Neural cell (in vitro differentiated cells): ENCODE measurements around the gene PIK3AP1. TPM values are rescaled to one million over a fixed set of nuclear protein-coding genes. Genes with fewer than 3 reads are reported as not detected.

Source experiments
- H2AFZ ChIP-seq: fragments of 200-600, 300-800 bp; sonication (generic), shearing (Covaris generic); 2 replicates; pipeline ENCODE4 v1.6.0; 2014; ENCODE audit warnings: low read depth, mild to moderate bottlenecking, antibody characterized with exemption, low read length, moderate library complexity
- H3F3A ChIP-seq: fragments of 200-600 bp; shearing (Covaris generic); 2 replicates; pipeline ENCODE4 v1.6.1; 2016; ENCODE audit warnings: mild to moderate bottlenecking, moderate library complexity, mixed read lengths, antibody characterized with exemption, low read length; ENCODE audit not compliant: insufficient read depth, poor library complexity, severe bottlenecking
- H3K27ac ChIP-seq: fragments of 200-600, 300-800 bp; sonication (generic), shearing (Covaris generic); 2 replicates; pipeline ENCODE4 v1.5.1; 2014; ENCODE audit warnings: mild to moderate bottlenecking, low read length, moderate library complexity
- H3K27me3 ChIP-seq: fragments of 300-800, 200-600 bp; sonication (generic), shearing (Covaris generic); 2 replicates; pipeline ENCODE4 v1.6.0; 2014; ENCODE audit warnings: mild to moderate bottlenecking, low read depth, low read length, moderate library complexity; ENCODE audit not compliant: insufficient read depth
- H3K36me3 ChIP-seq: fragments of 300-800, 200-600 bp; sonication (generic), shearing (Covaris generic); 2 replicates; pipeline ENCODE4 v1.5.1; 2014; ENCODE audit warnings: mild to moderate bottlenecking, antibody characterized with exemption, low read length, moderate library complexity; ENCODE audit not compliant: insufficient read depth
- H3K4me2 ChIP-seq: fragments of 300-800, 200-600 bp; sonication (generic), shearing (Covaris generic); 2 replicates; pipeline ENCODE4 v1.6.0; 2014; ENCODE audit warnings: mild to moderate bottlenecking, low read length
- H3K4me3 ChIP-seq: fragments of 300-800, 200-600 bp; sonication (generic), shearing (Covaris generic); 2 replicates; pipeline ENCODE4 v1.5.1; 2014; ENCODE audit warnings: mild to moderate bottlenecking, low read length, moderate library complexity
- H3K79me2 ChIP-seq: fragments of 200-600 bp; shearing (Covaris generic); replicated peaks from 2 replicates; pipeline ENCODE4 v1.6.0; 2014; ENCODE audit warnings: mild to moderate bottlenecking, low read length, moderate library complexity; ENCODE audit not compliant: insufficient read depth
- H3K9ac ChIP-seq: fragments of 300-800, 200-600 bp; sonication (generic), shearing (Covaris generic); 2 replicates; pipeline ENCODE4 v1.6.1; 2016; ENCODE audit warnings: mild to moderate bottlenecking, low read length, mixed read lengths
- H3K9me2 ChIP-seq: fragments of 200-600 bp; shearing (Covaris generic); 2 replicates; pipeline ENCODE4 v1.6.1; 2016; ENCODE audit warnings: mild to moderate bottlenecking, low read length, mixed read lengths; ENCODE audit not compliant: insufficient read depth
- H3K9me3 ChIP-seq: fragments of 200-600, 300-800 bp; sonication (generic), shearing (Covaris generic); 2 replicates; pipeline ENCODE4 v1.6.1; 2016; ENCODE audit warnings: mild to moderate bottlenecking, mixed run types, low read length, moderate library complexity, mixed read lengths
- H4K20me1 ChIP-seq: fragments of 200-600 bp; shearing (Covaris generic); 2 replicates; pipeline ENCODE4 v1.6.1; 2016; ENCODE audit warnings: mild to moderate bottlenecking, mixed run types; ENCODE audit not compliant: insufficient read depth
- EP300 ChIP-seq: fragments of 450-650 bp; conservative IDR thresholded peaks from 2 replicates; pipeline ENCODE4 v1.6.1; 2014; ENCODE audit warnings: antibody characterized with exemption, mild to moderate bottlenecking, moderate library complexity; ENCODE audit not compliant: poor library complexity, severe bottlenecking
- EZH2 ChIP-seq: fragments of 200-600, 300-800 bp; shearing (Covaris generic), sonication (generic); IDR thresholded peaks from 2 replicates; pipeline ENCODE4 v1.6.1; 2014; ENCODE audit warnings: antibody characterized with exemption, low read length, borderline replicate concordance, mild to moderate bottlenecking; ENCODE audit not compliant: insufficient read depth, poor library complexity, severe bottlenecking
- MXI1 ChIP-seq: fragments of 450-650 bp; conservative IDR thresholded peaks from 2 replicates; pipeline ENCODE4 v1.6.1; 2014; ENCODE audit warnings: antibody characterized with exemption, mild to moderate bottlenecking; ENCODE audit not compliant: poor library complexity, severe bottlenecking
- POLR2AphosphoS5 ChIP-seq: IDR thresholded peaks from 2 replicates; pipeline ENCODE4 v1.6.1; 2012
- RAD21 ChIP-seq: fragments of 450-650 bp; conservative IDR thresholded peaks from 2 replicates; pipeline ENCODE4 v1.6.1; 2014; ENCODE audit warnings: antibody characterized with exemption, mild to moderate bottlenecking, moderate library complexity
- SMC3 ChIP-seq: fragments of 450-650 bp; conservative IDR thresholded peaks from 2 replicates; pipeline ENCODE4 v1.6.1; 2014; ENCODE audit warnings: antibody characterized with exemption, mild to moderate bottlenecking, moderate library complexity; ENCODE audit not compliant: poor library complexity
- TAF1 ChIP-seq: IDR thresholded peaks from 2 replicates; pipeline ENCODE4 v1.6.1; 2012; ENCODE audit warnings: low read depth
- polyA plus RNA-seq: library from polyadenylated mRNA; depleted of rRNA; stranded (reverse); fragments of >200 nt; gene quantifications from 2 replicates; pipeline ENCODE4 v1.2.3, GENCODE V29; 2014
- TF ChIP-seq, protein P1 (sequence below): fragments of 450-650 bp; IDR thresholded peaks from 2 replicates; pipeline ENCODE4 v1.5.1; 2014; ENCODE audit warnings: antibody characterized with exemption, mild to moderate bottlenecking, moderate library complexity; ENCODE audit not compliant: poor library complexity, severe bottlenecking
- TF ChIP-seq, protein P2 (sequence below): IDR thresholded peaks from 2 replicates; pipeline ENCODE4 v1.6.1; 2012; ENCODE audit warnings: borderline replicate concordance

PIK3AP1 gene
- polyA plus RNA-seq, 1 donor from 2014 or later: 0.05 TPM

DNA sequence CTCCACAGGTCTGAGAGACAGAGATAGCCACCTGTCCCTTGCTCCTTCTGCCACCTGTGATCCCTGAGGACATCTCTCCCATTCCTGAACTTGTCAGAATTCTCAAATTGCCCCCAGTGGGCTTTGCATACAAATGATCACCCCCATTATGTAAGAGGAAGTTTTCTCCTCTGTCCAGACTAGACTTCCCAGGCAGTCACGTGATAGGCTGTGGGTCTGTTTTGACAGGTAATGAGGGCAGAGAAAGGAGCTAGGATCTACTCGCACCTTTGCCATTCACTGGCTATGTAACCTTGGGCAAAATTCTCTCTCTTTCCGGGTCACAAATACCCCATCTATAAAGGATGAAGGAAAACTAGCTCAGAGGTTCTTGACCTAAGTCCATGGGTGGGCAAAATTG lies 112.1 kb downstream of the PIK3AP1 start:
- no peaks in the 10 kb centered on the region for H3K27me3 ChIP-seq
- TF ChIP-seq SMC3: no peak
- TF ChIP-seq, protein P1, sequence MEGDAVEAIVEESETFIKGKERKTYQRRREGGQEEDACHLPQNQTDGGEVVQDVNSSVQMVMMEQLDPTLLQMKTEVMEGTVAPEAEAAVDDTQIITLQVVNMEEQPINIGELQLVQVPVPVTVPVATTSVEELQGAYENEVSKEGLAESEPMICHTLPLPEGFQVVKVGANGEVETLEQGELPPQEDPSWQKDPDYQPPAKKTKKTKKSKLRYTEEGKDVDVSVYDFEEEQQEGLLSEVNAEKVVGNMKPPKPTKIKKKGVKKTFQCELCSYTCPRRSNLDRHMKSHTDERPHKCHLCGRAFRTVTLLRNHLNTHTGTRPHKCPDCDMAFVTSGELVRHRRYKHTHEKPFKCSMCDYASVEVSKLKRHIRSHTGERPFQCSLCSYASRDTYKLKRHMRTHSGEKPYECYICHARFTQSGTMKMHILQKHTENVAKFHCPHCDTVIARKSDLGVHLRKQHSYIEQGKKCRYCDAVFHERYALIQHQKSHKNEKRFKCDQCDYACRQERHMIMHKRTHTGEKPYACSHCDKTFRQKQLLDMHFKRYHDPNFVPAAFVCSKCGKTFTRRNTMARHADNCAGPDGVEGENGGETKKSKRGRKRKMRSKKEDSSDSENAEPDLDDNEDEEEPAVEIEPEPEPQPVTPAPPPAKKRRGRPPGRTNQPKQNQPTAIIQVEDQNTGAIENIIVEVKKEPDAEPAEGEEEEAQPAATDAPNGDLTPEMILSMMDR: no peak
- no peaks in the 10 kb centered on the region for H3K36me3 ChIP-seq
- H3K9me3 ChIP-seq: no peaks in the 10 kb centered on the region
- H4K20me1 ChIP-seq: no peaks in the 10 kb centered on the region
- H3K79me2 ChIP-seq: no peaks in the 10 kb centered on the region
- H3K9ac ChIP-seq: no peak overlapping the region
- no peak overlapping the region for H2AFZ ChIP-seq
- no peak overlapping the region for H3K27ac ChIP-seq
- H3K4me2 ChIP-seq: no peak overlapping the region
- H3K9me2 ChIP-seq: no peaks in the 10 kb centered on the region
- no peak overlapping the region for H3K4me3 ChIP-seq
- H3F3A ChIP-seq: no peaks in the 10 kb centered on the region

DNA sequence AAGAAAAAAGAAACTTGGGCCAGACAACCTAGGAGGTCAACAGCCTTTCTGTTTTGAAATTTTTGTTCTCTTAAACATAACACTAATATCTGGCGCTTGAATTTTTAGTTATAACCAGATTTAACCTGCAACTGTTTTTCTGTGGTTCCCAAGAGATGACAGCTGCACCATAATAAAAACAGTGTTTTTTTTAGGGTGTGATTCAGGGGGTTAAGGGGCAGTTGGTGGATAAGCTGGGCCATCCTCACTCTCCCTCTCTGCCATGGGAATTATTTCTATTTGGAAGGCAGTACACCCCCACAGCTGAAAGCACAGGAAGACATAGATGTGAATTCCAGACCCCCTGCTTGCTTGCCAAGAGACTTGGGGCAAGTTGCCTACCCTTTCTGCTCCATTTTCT lies 113.4 kb downstream of the PIK3AP1 start:
- Histone ChIP-seq H3K4me2 (no peak overlapping the region), H3K4me3 (no peak overlapping the region), H3K9ac (no peak overlapping the region), H3K36me3 (no peaks in the 10 kb centered on the region), H4K20me1 (no peaks in the 10 kb centered on the region), H2AFZ (no peak overlapping the region), H3K27me3 (no peaks in the 10 kb centered on the region), H3F3A (no peaks in the 10 kb centered on the region), H3K9me2 (no peaks in the 10 kb centered on the region), H3K27ac (no peak overlapping the region), H3K79me2 (no peaks in the 10 kb centered on the region), H3K9me3 (no peaks in the 10 kb centered on the region)
- TF ChIP-seq RAD21 (no peak), MXI1 (no peak), EZH2 (no peak), TAF1 (no peak), EP300 (no peak), SMC3 (no peak), POLR2AphosphoS5 (no peak)
- TF ChIP-seq, protein P2, sequence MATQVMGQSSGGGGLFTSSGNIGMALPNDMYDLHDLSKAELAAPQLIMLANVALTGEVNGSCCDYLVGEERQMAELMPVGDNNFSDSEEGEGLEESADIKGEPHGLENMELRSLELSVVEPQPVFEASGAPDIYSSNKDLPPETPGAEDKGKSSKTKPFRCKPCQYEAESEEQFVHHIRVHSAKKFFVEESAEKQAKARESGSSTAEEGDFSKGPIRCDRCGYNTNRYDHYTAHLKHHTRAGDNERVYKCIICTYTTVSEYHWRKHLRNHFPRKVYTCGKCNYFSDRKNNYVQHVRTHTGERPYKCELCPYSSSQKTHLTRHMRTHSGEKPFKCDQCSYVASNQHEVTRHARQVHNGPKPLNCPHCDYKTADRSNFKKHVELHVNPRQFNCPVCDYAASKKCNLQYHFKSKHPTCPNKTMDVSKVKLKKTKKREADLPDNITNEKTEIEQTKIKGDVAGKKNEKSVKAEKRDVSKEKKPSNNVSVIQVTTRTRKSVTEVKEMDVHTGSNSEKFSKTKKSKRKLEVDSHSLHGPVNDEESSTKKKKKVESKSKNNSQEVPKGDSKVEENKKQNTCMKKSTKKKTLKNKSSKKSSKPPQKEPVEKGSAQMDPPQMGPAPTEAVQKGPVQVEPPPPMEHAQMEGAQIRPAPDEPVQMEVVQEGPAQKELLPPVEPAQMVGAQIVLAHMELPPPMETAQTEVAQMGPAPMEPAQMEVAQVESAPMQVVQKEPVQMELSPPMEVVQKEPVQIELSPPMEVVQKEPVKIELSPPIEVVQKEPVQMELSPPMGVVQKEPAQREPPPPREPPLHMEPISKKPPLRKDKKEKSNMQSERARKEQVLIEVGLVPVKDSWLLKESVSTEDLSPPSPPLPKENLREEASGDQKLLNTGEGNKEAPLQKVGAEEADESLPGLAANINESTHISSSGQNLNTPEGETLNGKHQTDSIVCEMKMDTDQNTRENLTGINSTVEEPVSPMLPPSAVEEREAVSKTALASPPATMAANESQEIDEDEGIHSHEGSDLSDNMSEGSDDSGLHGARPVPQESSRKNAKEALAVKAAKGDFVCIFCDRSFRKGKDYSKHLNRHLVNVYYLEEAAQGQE: no peak
- TF ChIP-seq, protein P1: no peak
